ENCODE results near the gene MRPS27.

MRPS27 gene

GRCh38 chr5:72170101-72170500, 149.9 kb downstream of the MRPS27 start:
- H3K9me3 Mint-ChIP-seq: no peaks in the 10 kb centered on the region
- DNase-seq: no peak
- H3K4me3 Mint-ChIP-seq: no peak overlapping the region
- H3K27me3 Mint-ChIP-seq: peaks cover 30% of the 10 kb centered on the region
- no peaks in the 10 kb centered on the region for H3K4me1 Mint-ChIP-seq
- H3K36me3 Mint-ChIP-seq: no peaks in the 10 kb centered on the region
- H3K27ac Mint-ChIP-seq: no peak overlapping the region
- CTCF ChIA-PET: no interaction called here

Measured in activated naive CD4-positive, alpha-beta T cell treated with anti-CD3 and anti-CD28 coated beads, Interleukin-2, amount 10 ng/mL, durations not matched to agents 7 days and 5 days (primary cell).